Upper lobe of left lung (tissue), 6 donors: Measurements from ENCODE around the gene SCN7A. TPM values are rescaled to one million over a fixed set of nuclear protein-coding genes. Genes with fewer than 3 reads are reported as not detected.

Source experiments
- ATAC-seq, 2 donors: fragments of 200-7000 bp; cut with Tn5 transposase; one replicate each; pipeline ENCODE4 v1.9.1; 2022; ENCODE audit warnings: mild to moderate bottlenecking in 2 of 2, moderate library complexity in 2 of 2; ENCODE audit not compliant: low FRiP score in 2 of 2
- DNase-seq, 2 donors: peaks; one replicate each; pipeline ENCODE4 v3.0.0-alpha.2; 2019 to 2020
- H3K27ac ChIP-seq, 4 donors: fragments of 200-600 bp; sonication (generic); one replicate each; pipeline ENCODE4 v1.5.1; 2016 to 2019
- H3K27me3 ChIP-seq, 4 donors: fragments of 200-600 bp; sonication (generic); one replicate each; pipeline ENCODE4 v1.5.1; 2017 to 2019
- H3K36me3 ChIP-seq, 4 donors: fragments of 200-600 bp; sonication (generic); one replicate each; pipeline ENCODE4 v1.5.1; 2016 to 2019
- H3K4me1 ChIP-seq, 4 donors: fragments of 200-600 bp; sonication (generic); one replicate each; pipeline ENCODE4 v1.5.1; 2018 to 2019
- H3K4me3 ChIP-seq, 4 donors: fragments of 200-600 bp; sonication (generic); one replicate each; pipeline ENCODE4 v1.5.1; 2017 to 2019; ENCODE audit warnings: mild to moderate bottlenecking in 2 of 4, moderate library complexity in 1 of 4
- H3K9me3 ChIP-seq, 4 donors: fragments of 200-600 bp; sonication (generic); one replicate each; pipeline ENCODE4 v1.5.1; 2018 to 2019
- CTCF ChIP-seq, 6 experiments: fragments of 450-650 bp in 4 of 6; fragments of 200-600 bp in 2 of 6; sonication (generic) in 2 of 6; IDR thresholded peaks; one replicate each; pipeline ENCODE4 v1.5.1; 2016 to 2019; ENCODE audit warnings: antibody characterized with exemption in 6 of 6
- EP300 ChIP-seq, 4 donors: sonication (generic); formaldehyde crosslinking; IDR thresholded peaks; one replicate each; pipeline ENCODE4 v1.5.1; 2017; ENCODE audit warnings: antibody characterized with exemption in 4 of 4, control low read depth in 2 of 4
- POLR2A ChIP-seq, 4 donors: fragments of 450-650 bp; IDR thresholded peaks; one replicate each; pipeline ENCODE4 v1.5.1; 2016 to 2017; ENCODE audit warnings: antibody characterized with exemption in 4 of 4, mild to moderate bottlenecking in 2 of 4
- POLR2AphosphoS5 ChIP-seq, 2 donors: sonication (generic); formaldehyde crosslinking; IDR thresholded peaks; one replicate each; pipeline ENCODE4 v1.5.1; 2017; ENCODE audit warnings: antibody characterized with exemption in 2 of 2
- WGBS, 2 donors: methylation state at CpG; one replicate each; pipeline ENCODE4 v1.1.5; 2017 to 2018; 5-methylcytosine and 5-hydroxymethylcytosine counted together
- total RNA-seq, 6 donors: library from RNA; depleted of rRNA in 4 of 6; stranded (reverse); fragments of >200 nt in 4 of 6; gene quantifications; one replicate each; pipeline versions ENCODE4 v1.1.0 to v1.2.1, GENCODE V29; 2016 to 2021
- donor health status: DM: no; HTN: no; CAD: no; lungs with moderate emphysema.
- donor health status: DM: no; HTN: yes; CAD: no; lungs with severe emphysema.

The SCN7A gene
- total RNA-seq, 6 donors from 2014 or later = 37.8 to 99.9 (median 60.0) TPM

GRCh38 chr2:166520604-166521003 is 26.6 kb upstream of the SCN7A start:
- 55 to 66% methylated on average over 2 of the region's 2 CpGs for WGBS, 2 donors
- Histone ChIP-seq H3K4me1 (no peaks in the 10 kb centered on the region), H3K4me3 (no peak overlapping the region), H3K27ac (no peak overlapping the region), H3K9me3 (no peaks in the 10 kb centered on the region), H3K36me3 (no peaks in the 10 kb centered on the region), H3K27me3 (no peaks in the 10 kb centered on the region)
- no peak for DNase-seq
- no peak for ATAC-seq
- TF ChIP-seq CTCF (IDR thresholded peaks at IDR 0.05) (no peak), EP300 (IDR thresholded peaks at IDR 0.05) (no peak), POLR2AphosphoS5 (IDR thresholded peaks at IDR 0.05) (no peak), POLR2A (IDR thresholded peaks at IDR 0.05) (no peak)

- ATAC-seq (no peak), DNase-seq (no peak)
- Histone ChIP-seq H3K9me3 (no peaks in the 10 kb centered on the region), H3K27ac (no peak overlapping the region), H3K4me3 (no peak overlapping the region), H3K4me1 (no peaks in the 10 kb centered on the region), H3K27me3 (no peaks in the 10 kb centered on the region), H3K36me3 (no peaks in the 10 kb centered on the region)
- 55 to 56% methylated on average over 10 of the region's 10 CpGs for WGBS, 2 donors
- no peak for TF ChIP-seq EP300 (IDR thresholded peaks at IDR 0.05)
- TF ChIP-seq POLR2A (IDR thresholded peaks at IDR 0.05) = no peak
- TF ChIP-seq CTCF (IDR thresholded peaks at IDR 0.05) = no peak
- no peak for TF ChIP-seq POLR2AphosphoS5 (IDR thresholded peaks at IDR 0.05)
Measured at GRCh38 chr2:166519391-166519962, 25.4 kb upstream of the SCN7A start.

GRCh38 chr2:166518634-166519390 is 24.8 kb upstream of the SCN7A start:
- Histone ChIP-seq H3K4me3 (no peak overlapping the region), H3K36me3 (no peaks in the 10 kb centered on the region), H3K9me3 (no peaks in the 10 kb centered on the region), H3K27me3 (no peaks in the 10 kb centered on the region), H3K27ac (no peak overlapping the region), H3K4me1 (no peaks in the 10 kb centered on the region)
- ATAC-seq = no peak
- TF ChIP-seq POLR2A (IDR thresholded peaks at IDR 0.05) = no peak
- no peak for TF ChIP-seq POLR2AphosphoS5 (IDR thresholded peaks at IDR 0.05)
- no peak for TF ChIP-seq CTCF (IDR thresholded peaks at IDR 0.05)
- TF ChIP-seq EP300 (IDR thresholded peaks at IDR 0.05) = no peak
- no peak for DNase-seq
- WGBS, 2 donors = 62 to 71% methylated on average over 3 of the region's 3 CpGs

- no peaks in the 10 kb centered on the region for H3K9me3 ChIP-seq
- no peaks in the 10 kb centered on the region for H3K4me1 ChIP-seq
- no peak overlapping the region for H3K4me3 ChIP-seq
- H3K27ac ChIP-seq = no peak overlapping the region
- no peaks in the 10 kb centered on the region for H3K36me3 ChIP-seq
- H3K27me3 ChIP-seq = no peaks in the 10 kb centered on the region
- no peak for DNase-seq
- no peak for ATAC-seq
- TF ChIP-seq CTCF (IDR thresholded peaks at IDR 0.05) = no peak
- TF ChIP-seq POLR2A (IDR thresholded peaks at IDR 0.05) = no peak
- no peak for TF ChIP-seq POLR2AphosphoS5 (IDR thresholded peaks at IDR 0.05)
- no peak for TF ChIP-seq EP300 (IDR thresholded peaks at IDR 0.05)
Measured at GRCh38 chr2:166517533-166518061, 23.5 kb upstream of the SCN7A start.
